Measurements from ENCODE around the gene LMO2.

DNA sequence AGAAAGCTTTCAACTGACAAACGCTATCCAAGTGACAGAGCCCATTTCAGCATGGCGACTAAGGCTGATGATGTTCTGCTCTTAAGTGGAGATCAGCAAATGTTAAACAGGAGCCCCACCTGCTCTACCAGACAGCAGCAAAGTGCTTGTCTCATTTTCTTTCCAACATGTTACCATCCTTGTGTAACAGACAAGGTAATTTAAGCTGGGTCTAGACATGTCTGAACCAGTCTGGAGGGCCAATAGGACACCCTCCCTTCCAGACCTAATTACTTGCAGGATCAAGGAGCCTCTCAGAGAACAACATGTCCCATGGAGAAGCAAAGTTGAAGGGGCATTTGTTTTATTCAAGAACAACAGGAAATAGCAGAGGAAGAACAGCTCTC is 3.9 kb upstream of the LMO2 start:
- TF ChIP-seq POLR2A (IDR thresholded peaks at IDR 0.05; ENCODE audit: low read depth, low read length) (no peak), TAF1 (IDR thresholded peaks at IDR 0.05; ENCODE audit: low read depth, low read length) (no peak), POLR2AphosphoS5 (IDR thresholded peaks at IDR 0.05; ENCODE audit: low read depth, low read length) (no peak)
